ENCODE measurements around the gene ADGRD1.

ADGRD1 gene

GRCh38 chr12:130948751-130949150, 5.0 kb upstream of the ADGRD1 start:
- peaks cover 19% of the 10 kb centered on the region for H3K4me1 Mint-ChIP-seq (ENCODE audit: low read depth)
- H3K27me3 Mint-ChIP-seq: peaks cover 36% of the 10 kb centered on the region
- H3K27ac Mint-ChIP-seq: no peak overlapping the region
- H3K36me3 Mint-ChIP-seq (ENCODE audit: low read depth): no peaks in the 10 kb centered on the region
- no peak overlapping the region for H3K4me3 Mint-ChIP-seq
- intact Hi-C loops (cut with micrococcal nuclease): no loop called here
- H3K9me3 Mint-ChIP-seq: peaks cover 25% of the 10 kb centered on the region

- peaks cover 27% of the 10 kb centered on the region for H3K4me1 Mint-ChIP-seq (ENCODE audit: low read depth)
- no peak overlapping the region for H3K4me3 Mint-ChIP-seq
- H3K9me3 Mint-ChIP-seq: peaks cover 14% of the 10 kb centered on the region
- no peaks in the 10 kb centered on the region for H3K36me3 Mint-ChIP-seq (ENCODE audit: low read depth)
- H3K27ac Mint-ChIP-seq: no peak overlapping the region
- intact Hi-C loops (cut with micrococcal nuclease): no loop called here
- peaks cover 32% of the 10 kb centered on the region for H3K27me3 Mint-ChIP-seq
Measured at GRCh38 chr12:130949806-130950205, 3.9 kb upstream of the ADGRD1 start.

GRCh38 chr12:130951636-130952035, 2.1 kb upstream of the ADGRD1 start:
- H3K4me3 Mint-ChIP-seq: no peak overlapping the region
- H3K4me1 Mint-ChIP-seq (ENCODE audit: low read depth): peaks cover 35% of the 10 kb centered on the region
- no peak overlapping the region for H3K27ac Mint-ChIP-seq
- no peaks in the 10 kb centered on the region for H3K9me3 Mint-ChIP-seq
- intact Hi-C loops (cut with micrococcal nuclease): no loop called here
- H3K36me3 Mint-ChIP-seq (ENCODE audit: low read depth): no peaks in the 10 kb centered on the region
- peaks cover 18% of the 10 kb centered on the region for H3K27me3 Mint-ChIP-seq

- H3K36me3 Mint-ChIP-seq (ENCODE audit: low read depth): no peaks in the 10 kb centered on the region
- H3K27ac Mint-ChIP-seq: no peak overlapping the region
- no peaks in the 10 kb centered on the region for H3K9me3 Mint-ChIP-seq
- H3K4me3 Mint-ChIP-seq: no peak overlapping the region
- peaks cover 13% of the 10 kb centered on the region for H3K27me3 Mint-ChIP-seq
- intact Hi-C loops (cut with micrococcal nuclease): no loop called here
- H3K4me1 Mint-ChIP-seq (ENCODE audit: low read depth): peaks cover 35% of the 10 kb centered on the region
Measured at GRCh38 chr12:130952171-130952954, 1.3 kb upstream of the ADGRD1 start.

GRCh38 chr12:130954544-130954831, 781 bp downstream of the ADGRD1 start:
- H3K27ac Mint-ChIP-seq: no peak overlapping the region
- H3K4me1 Mint-ChIP-seq (ENCODE audit: low read depth): peaks cover 35% of the 10 kb centered on the region
- H3K9me3 Mint-ChIP-seq: no peaks in the 10 kb centered on the region
- H3K36me3 Mint-ChIP-seq (ENCODE audit: low read depth): no peaks in the 10 kb centered on the region
- intact Hi-C loops (cut with micrococcal nuclease): no loop called here
- no peak overlapping the region for H3K4me3 Mint-ChIP-seq
- peaks cover 8% of the 10 kb centered on the region for H3K27me3 Mint-ChIP-seq

GRCh38 chr12:130955238-130955816, 1.6 kb downstream of the ADGRD1 start:
- Mint-ChIP-seq H3K4me1 (ENCODE audit: low read depth) (peaks cover 35% of the 10 kb centered on the region), H3K4me3 (no peak overlapping the region), H3K27me3 (peaks cover 4% of the 10 kb centered on the region), H3K9me3 (no peaks in the 10 kb centered on the region), H3K36me3 (ENCODE audit: low read depth) (no peaks in the 10 kb centered on the region), H3K27ac (no peak overlapping the region)
- intact Hi-C loops (cut with micrococcal nuclease): no loop called here

- Mint-ChIP-seq H3K27ac (no peak overlapping the region), H3K9me3 (no peaks in the 10 kb centered on the region), H3K4me1 (ENCODE audit: low read depth) (peaks cover 35% of the 10 kb centered on the region), H3K36me3 (ENCODE audit: low read depth) (no peaks in the 10 kb centered on the region), H3K4me3 (no peak overlapping the region), H3K27me3 (peaks cover 4% of the 10 kb centered on the region)
- intact Hi-C loops (cut with micrococcal nuclease): no loop called here
Measured at GRCh38 chr12:130956009-130956408, 2.3 kb downstream of the ADGRD1 start.

GRCh38 chr12:130956456-130957303, 3.0 kb downstream of the ADGRD1 start:
- no peak overlapping the region for H3K4me3 Mint-ChIP-seq
- H3K27me3 Mint-ChIP-seq: peaks cover 7% of the 10 kb centered on the region
- no peak overlapping the region for H3K27ac Mint-ChIP-seq
- no peaks in the 10 kb centered on the region for H3K9me3 Mint-ChIP-seq
- H3K4me1 Mint-ChIP-seq (ENCODE audit: low read depth): peaks cover 32% of the 10 kb centered on the region
- intact Hi-C loops (cut with micrococcal nuclease): no loop called here
- H3K36me3 Mint-ChIP-seq (ENCODE audit: low read depth): no peaks in the 10 kb centered on the region

GRCh38 chr12:130957304-130957621, 3.6 kb downstream of the ADGRD1 start:
- H3K4me3 Mint-ChIP-seq: no peak overlapping the region
- no peaks in the 10 kb centered on the region for H3K36me3 Mint-ChIP-seq (ENCODE audit: low read depth)
- intact Hi-C loops (cut with micrococcal nuclease): no loop called here
- H3K27ac Mint-ChIP-seq: no peak overlapping the region
- H3K27me3 Mint-ChIP-seq: peaks cover 7% of the 10 kb centered on the region
- no peaks in the 10 kb centered on the region for H3K9me3 Mint-ChIP-seq
- peaks cover 27% of the 10 kb centered on the region for H3K4me1 Mint-ChIP-seq (ENCODE audit: low read depth)

GRCh38 chr12:130958557-130959140, 4.9 kb downstream of the ADGRD1 start:
- Mint-ChIP-seq H3K27ac (no peak overlapping the region), H3K9me3 (no peaks in the 10 kb centered on the region), H3K36me3 (ENCODE audit: low read depth) (no peaks in the 10 kb centered on the region), H3K4me3 (no peak overlapping the region), H3K4me1 (ENCODE audit: low read depth) (peaks cover 18% of the 10 kb centered on the region), H3K27me3 (peaks cover 7% of the 10 kb centered on the region)
- intact Hi-C loops (cut with micrococcal nuclease): no loop called here

- H3K27ac Mint-ChIP-seq: no peak overlapping the region
- H3K27me3 Mint-ChIP-seq: peaks cover 5% of the 10 kb centered on the region
- H3K9me3 Mint-ChIP-seq: no peaks in the 10 kb centered on the region
- H3K4me3 Mint-ChIP-seq: no peak overlapping the region
- H3K36me3 Mint-ChIP-seq (ENCODE audit: low read depth): no peaks in the 10 kb centered on the region
- peaks cover 9% of the 10 kb centered on the region for H3K4me1 Mint-ChIP-seq (ENCODE audit: low read depth)
- intact Hi-C loops (cut with micrococcal nuclease): no loop called here
Measured at GRCh38 chr12:130959632-130960031, 5.9 kb downstream of the ADGRD1 start.

GRCh38 chr12:130960058-130960457, 6.4 kb downstream of the ADGRD1 start:
- no peak overlapping the region for H3K27ac Mint-ChIP-seq
- no peaks in the 10 kb centered on the region for H3K36me3 Mint-ChIP-seq (ENCODE audit: low read depth)
- peaks cover 5% of the 10 kb centered on the region for H3K4me1 Mint-ChIP-seq (ENCODE audit: low read depth)
- peaks cover 5% of the 10 kb centered on the region for H3K27me3 Mint-ChIP-seq
- H3K4me3 Mint-ChIP-seq: no peak overlapping the region
- no peaks in the 10 kb centered on the region for H3K9me3 Mint-ChIP-seq
- intact Hi-C loops (cut with micrococcal nuclease): no loop called here

- Mint-ChIP-seq H3K4me3 (no peak overlapping the region), H3K27ac (no peak overlapping the region), H3K4me1 (ENCODE audit: low read depth) (peaks cover 6% of the 10 kb centered on the region), H3K27me3 (peaks cover 5% of the 10 kb centered on the region), H3K9me3 (no peaks in the 10 kb centered on the region), H3K36me3 (ENCODE audit: low read depth) (no peaks in the 10 kb centered on the region)
- intact Hi-C loops (cut with micrococcal nuclease): no loop called here
Measured at GRCh38 chr12:130960787-130961186, 7.1 kb downstream of the ADGRD1 start.

GRCh38 chr12:130961921-130962451, 8.3 kb downstream of the ADGRD1 start:
- intact Hi-C loops (cut with micrococcal nuclease): no loop called here
- Mint-ChIP-seq H3K4me3 (no peak overlapping the region), H3K4me1 (ENCODE audit: low read depth) (peaks cover 17% of the 10 kb centered on the region), H3K27me3 (peaks cover 5% of the 10 kb centered on the region), H3K27ac (no peak overlapping the region), H3K36me3 (ENCODE audit: low read depth) (no peaks in the 10 kb centered on the region), H3K9me3 (no peaks in the 10 kb centered on the region)

All from dendritic cell treated with granulocyte-macrophage colony-stimulating factor and Interleukin-4, amounts not matched to agents 40 ng/mL and 50 ng/mL, for 4 days (primary cell).